Lung (tissue), 12 donors: Measurements from ENCODE around the gene DTNB. TPM values are rescaled to one million over a fixed set of nuclear protein-coding genes. Genes with fewer than 3 reads are reported as not detected.

ENCODE experiments used
- ATAC-seq: fragments of 200-7000 bp; cut with Tn5 transposase; one replicate; pipeline ENCODE4 v1.9.1; 2020; ENCODE audit warnings: moderate number of reproducible peaks; ENCODE audit not compliant: insufficient read depth, low FRiP score
- DNase-seq, 3 donors: peaks; one replicate each; pipeline ENCODE4 v3.0.0-alpha.2; 2013 to 2017
- H3K27ac ChIP-seq, 2 donors: one replicate each; pipeline ENCODE4 v1.5.1; 2013; ENCODE audit warnings: mild to moderate bottlenecking in 2 of 2, moderate library complexity in 2 of 2, control low read depth in 1 of 2, inconsistent platforms in 1 of 2, low read depth in 1 of 2, low read length in 1 of 2
- H3K27me3 ChIP-seq, 3 donors: one replicate each; pipeline ENCODE4 v1.5.1; 2013; ENCODE audit warnings: low read length in 2 of 3; ENCODE audit not compliant: control insufficient read depth in 3 of 3, insufficient read depth in 3 of 3
- H3K36me3 ChIP-seq, 4 donors: one replicate each; pipeline ENCODE4 v1.5.1; 2013; ENCODE audit warnings: low read length in 4 of 4, mild to moderate bottlenecking in 1 of 4, moderate library complexity in 1 of 4; ENCODE audit not compliant: control insufficient read depth in 4 of 4, insufficient read depth in 4 of 4
- H3K4me1 ChIP-seq, 5 donors: one replicate each; pipeline ENCODE4 v1.5.1; 2013; ENCODE audit warnings: low read length in 5 of 5, mild to moderate bottlenecking in 2 of 5, moderate library complexity in 1 of 5; ENCODE audit not compliant: control insufficient read depth in 5 of 5, insufficient read depth in 5 of 5
- H3K4me3 ChIP-seq: one replicate; pipeline ENCODE4 v1.5.1; 2013; ENCODE audit warnings: mild to moderate bottlenecking, control low read depth, moderate library complexity
- H3K9ac ChIP-seq, 2 donors: one replicate each; pipeline ENCODE4 v1.5.1; 2013; ENCODE audit warnings: low read length in 2 of 2, control low read depth in 1 of 2; ENCODE audit not compliant: insufficient read depth in 1 of 2
- H3K9me3 ChIP-seq, 4 donors: one replicate each; pipeline ENCODE4 v1.5.1; 2013; ENCODE audit warnings: low read length in 3 of 4, mild to moderate bottlenecking in 1 of 4, moderate library complexity in 1 of 4; ENCODE audit not compliant: control insufficient read depth in 4 of 4, insufficient read depth in 3 of 4
- CTCF ChIP-seq: IDR thresholded peaks from 2 replicates; pipeline ENCODE4 v1.5.1; 2012; ENCODE audit warnings: mild to moderate bottlenecking; ENCODE audit errors: control extremely low read depth, extremely low read depth
- WGBS, 2 donors: extraction: QIAGEN DNeasy Blood & Tissue Kit; methylation state at CpG; one replicate each; pipeline ENCODE4 v1.1.7; 2013; 5-methylcytosine and 5-hydroxymethylcytosine counted together
- polyA plus RNA-seq, 2 donors: library from polyadenylated mRNA; stranded (reverse); fragments of 200-250 nt; gene quantifications; one replicate each; pipeline ENCODE4 v1.2.1, GENCODE V29; 2013
- total RNA-seq, 2 donors: library from RNA; depleted of rRNA in 1 of 2; stranded (reverse); fragments of >200 nt in 1 of 2; gene quantifications; one replicate each; pipeline ENCODE4 v1.2.1, GENCODE V29; 2014 to 2021
- donor health status: control.
- donor health status: control.
- donor health status: Bipolar disorder and iron deficiency.
- donor health status: healthy.
- donor health status: DM: yes; HTN: yes; CAD: no.

The DTNB gene
- total and polyA plus RNA-seq, 4 donors, result 10.1 to 35.2 (median 20.4) TPM

GRCh38 chr2:25491003-25491696 is 182.2 kb downstream of the DTNB start:
- Histone ChIP-seq H3K27me3 (no peaks in the 10 kb centered on the region), H3K4me3 (no peak overlapping the region), H3K9me3 (no peaks in the 10 kb centered on the region), H3K27ac (no peak overlapping the region), H3K36me3 (no peaks in the 10 kb centered on the region), H3K4me1 (peaks cover 0 to 16% (median 0%) of the 10 kb centered on the region in 5 donors), H3K9ac (no peak overlapping the region)
- no peak for TF ChIP-seq CTCF
- WGBS, 2 donors, result 87 to 89% methylated on average over 6 of the region's 6 CpGs
- no peak for DNase-seq
- no peak for ATAC-seq

- no peak overlapping the region for H3K27ac ChIP-seq
- no peaks in the 10 kb centered on the region for H3K9me3 ChIP-seq
- no peaks in the 10 kb centered on the region for H3K27me3 ChIP-seq
- peaks cover 0 to 16% (median 0%) of the 10 kb centered on the region in 5 donors for H3K4me1 ChIP-seq
- DNase-seq (peak in 2 of 3 donors; percentile 15 to 38), ATAC-seq (no peak)
- no peak overlapping the region for H3K9ac ChIP-seq
- H3K4me3 ChIP-seq, result no peak overlapping the region
- no peaks in the 10 kb centered on the region for H3K36me3 ChIP-seq
- TF ChIP-seq CTCF, result no peak
- WGBS, 2 donors, result 56 to 60% methylated on average over 3 of the region's 3 CpGs
These were observed 183.2 kb downstream of the DTNB start for GRCh38 chr2:25490217-25490616.

- Histone ChIP-seq H3K4me3 (no peak overlapping the region), H3K9me3 (no peaks in the 10 kb centered on the region), H3K4me1 (peaks cover 0 to 16% (median 0%) of the 10 kb centered on the region in 5 donors), H3K36me3 (no peaks in the 10 kb centered on the region), H3K27me3 (no peaks in the 10 kb centered on the region), H3K9ac (no peak overlapping the region), H3K27ac (no peak overlapping the region)
- WGBS, 2 donors, result 86 to 98% methylated on average over 1 of the region's 1 CpG
- ATAC-seq (no peak), DNase-seq (no peak)
- no peak for TF ChIP-seq CTCF
These were observed 183.7 kb downstream of the DTNB start for GRCh38 chr2:25489631-25490030.
